Left forelimb (tissue), 1 donor: ENCODE measurements around the gene SLCO6A1.
"Not testable (repeated sequence)": the region's sequence is repeated elsewhere in the genome, so short reads cannot be mapped to it uniquely, and the experiment has no call there.

Experiments
- DNase-seq: peaks from one replicate; pipeline ENCODE4 v3.0.0-alpha.2; 2018; ENCODE audit warnings: low spot score

SLCO6A1 gene

GRCh38 chr5:102498271-102499034 is at the start of gene SLCO6A1:
SLCO6A1 (minus strand) TSS chr5:102499001; CDS start chr5:102498844, 157 bp downstream.
- DNase-seq: no peak

GRCh38 chr5:102547141-102548035 is 48.6 kb upstream of the SLCO6A1 start:
- no peak for DNase-seq

- no peak for DNase-seq
These were observed 46.4 kb upstream of the SLCO6A1 start for GRCh38 chr5:102545175-102545574.

GRCh38 chr5:102542057-102542456 is 43.3 kb upstream of the SLCO6A1 start:
- no peak for DNase-seq

- DNase-seq: no peak
These were observed 41.4 kb upstream of the SLCO6A1 start for GRCh38 chr5:102539996-102540728.

GRCh38 chr5:102539562-102539961 is 40.8 kb upstream of the SLCO6A1 start:
- no peak for DNase-seq

- DNase-seq: no peak
These were observed 38.2 kb upstream of the SLCO6A1 start for GRCh38 chr5:102537011-102537410.

- no peak for DNase-seq
These were observed 37.6 kb upstream of the SLCO6A1 start for GRCh38 chr5:102536323-102536928.

GRCh38 chr5:102532123-102532522 is 33.3 kb upstream of the SLCO6A1 start:
- DNase-seq: peak; percentile 66

GRCh38 chr5:102531506-102531905 is 32.7 kb upstream of the SLCO6A1 start:
- no peak for DNase-seq

- DNase-seq: no peak
These were observed 30.6 kb upstream of the SLCO6A1 start for GRCh38 chr5:102529447-102529846.

- DNase-seq: no peak
These were observed 30.2 kb upstream of the SLCO6A1 start for GRCh38 chr5:102529031-102529430.

- DNase-seq: no peak
These were observed 29.8 kb upstream of the SLCO6A1 start for GRCh38 chr5:102528600-102528999.

GRCh38 chr5:102527547-102527946 is 28.7 kb upstream of the SLCO6A1 start:
- no peak for DNase-seq

GRCh38 chr5:102523541-102524175 is 24.9 kb upstream of the SLCO6A1 start:
- DNase-seq: no peak

GRCh38 chr5:102511666-102512065 is 12.9 kb upstream of the SLCO6A1 start:
- no peak for DNase-seq

- DNase-seq: not testable (repeated sequence)
These were observed 7.4 kb downstream of the SLCO6A1 start for GRCh38 chr5:102491261-102491914.

- DNase-seq: no peak
These were observed 15.1 kb downstream of the SLCO6A1 start for GRCh38 chr5:102483736-102484135.

GRCh38 chr5:102481054-102481715 is 17.6 kb downstream of the SLCO6A1 start:
- no peak for DNase-seq

GRCh38 chr5:102453716-102454115 is 45.1 kb downstream of the SLCO6A1 start:
- no peak for DNase-seq
